Stimulated activated CD4-positive, alpha-beta T cell treated with anti-CD3 and anti-CD28 coated beads, TNF-alpha, amount 100 ng/mL, for 1 hour (primary cell): Measurements from ENCODE around the gene SLC9A3.

ENCODE experiments used
- DNase-seq, 3 donors: peaks; one replicate each; pipeline ENCODE4 v3.0.0-alpha.2; 2020; ENCODE audit warnings: low read depth in 3 of 3, low spot score in 1 of 3

Gene SLC9A3

GRCh38 chr5:432201-432927 lies 91.9 kb downstream of the SLC9A3 start:
- no peak for DNase-seq

- DNase-seq = no peak
Observed at GRCh38 chr5:431711-432050, 92.6 kb downstream of the SLC9A3 start.

- DNase-seq = peak in 1 of 3 donors; percentile 49
Observed at GRCh38 chr5:431001-431710, 93.1 kb downstream of the SLC9A3 start.

GRCh38 chr5:430214-430925 lies 93.9 kb downstream of the SLC9A3 start:
- no peak for DNase-seq

GRCh38 chr5:429453-430188 lies 94.6 kb downstream of the SLC9A3 start:
- no peak for DNase-seq

GRCh38 chr5:428754-429452 lies 95.3 kb downstream of the SLC9A3 start:
- no peak for DNase-seq

- DNase-seq = no peak
Observed at GRCh38 chr5:428219-428618, 96.0 kb downstream of the SLC9A3 start.

GRCh38 chr5:427415-428087 lies 96.7 kb downstream of the SLC9A3 start:
- no peak for DNase-seq

- DNase-seq = no peak
Observed at GRCh38 chr5:426392-426976, 97.8 kb downstream of the SLC9A3 start.

- DNase-seq = no peak
Observed at GRCh38 chr5:425714-426113, 98.5 kb downstream of the SLC9A3 start.

- DNase-seq = no peak
Observed at GRCh38 chr5:424301-425110, 99.7 kb downstream of the SLC9A3 start.

GRCh38 chr5:423626-424261 lies 100.5 kb downstream of the SLC9A3 start:
- DNase-seq = no peak

GRCh38 chr5:423233-423565 lies 101.0 kb downstream of the SLC9A3 start:
- no peak for DNase-seq

GRCh38 chr5:422323-423232 lies 101.7 kb downstream of the SLC9A3 start:
- DNase-seq = no peak

- DNase-seq = no peak
Observed at GRCh38 chr5:421901-422300, 102.3 kb downstream of the SLC9A3 start.

- no peak for DNase-seq
Observed at GRCh38 chr5:421287-421880, 102.9 kb downstream of the SLC9A3 start.

- DNase-seq = no peak
Observed at GRCh38 chr5:420632-421286, 103.5 kb downstream of the SLC9A3 start.
